Astrocyte (in vitro differentiated cells and primary cell): ENCODE measurements around the gene DNAJB6.

Source experiments
- EZH2 ChIP-seq: IDR thresholded peaks from 2 replicates; pipeline ENCODE4 v1.6.1; 2012; ENCODE audit warnings: mild to moderate bottlenecking, low read length, inconsistent platforms; ENCODE audit not compliant: insufficient read depth
- TF ChIP-seq, protein P1 (sequence below): IDR thresholded peaks from 2 replicates; pipeline ENCODE4 v1.5.1; 2011; ENCODE audit warnings: low read depth, mild to moderate bottlenecking, inconsistent platforms, low read length, moderate library complexity; ENCODE audit not compliant: insufficient read depth

DNA sequence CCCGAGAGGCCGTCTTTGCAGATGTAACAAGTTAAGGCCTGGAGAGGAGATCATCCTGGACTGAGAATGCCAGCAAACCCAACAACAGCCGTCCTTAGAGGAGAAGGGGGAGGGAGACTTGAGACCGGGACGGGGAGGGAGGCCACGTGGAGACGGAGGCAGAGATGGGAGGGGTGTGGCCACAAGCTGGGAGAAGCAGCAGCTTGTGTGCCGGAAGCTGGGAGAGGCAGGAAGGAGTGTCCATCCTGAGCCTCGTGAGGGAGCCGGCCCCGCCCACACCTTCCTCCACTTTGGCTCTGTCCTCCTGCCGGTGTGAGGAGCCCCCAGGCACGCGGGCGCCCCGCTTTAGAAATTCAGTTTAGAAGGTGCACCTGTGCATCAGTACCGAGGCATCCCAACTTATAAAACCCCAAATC lies 95.7 kb downstream of the DNAJB6 start:
- TF ChIP-seq, protein P1, sequence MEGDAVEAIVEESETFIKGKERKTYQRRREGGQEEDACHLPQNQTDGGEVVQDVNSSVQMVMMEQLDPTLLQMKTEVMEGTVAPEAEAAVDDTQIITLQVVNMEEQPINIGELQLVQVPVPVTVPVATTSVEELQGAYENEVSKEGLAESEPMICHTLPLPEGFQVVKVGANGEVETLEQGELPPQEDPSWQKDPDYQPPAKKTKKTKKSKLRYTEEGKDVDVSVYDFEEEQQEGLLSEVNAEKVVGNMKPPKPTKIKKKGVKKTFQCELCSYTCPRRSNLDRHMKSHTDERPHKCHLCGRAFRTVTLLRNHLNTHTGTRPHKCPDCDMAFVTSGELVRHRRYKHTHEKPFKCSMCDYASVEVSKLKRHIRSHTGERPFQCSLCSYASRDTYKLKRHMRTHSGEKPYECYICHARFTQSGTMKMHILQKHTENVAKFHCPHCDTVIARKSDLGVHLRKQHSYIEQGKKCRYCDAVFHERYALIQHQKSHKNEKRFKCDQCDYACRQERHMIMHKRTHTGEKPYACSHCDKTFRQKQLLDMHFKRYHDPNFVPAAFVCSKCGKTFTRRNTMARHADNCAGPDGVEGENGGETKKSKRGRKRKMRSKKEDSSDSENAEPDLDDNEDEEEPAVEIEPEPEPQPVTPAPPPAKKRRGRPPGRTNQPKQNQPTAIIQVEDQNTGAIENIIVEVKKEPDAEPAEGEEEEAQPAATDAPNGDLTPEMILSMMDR, result no peak
- TF ChIP-seq EZH2, result no peak
